ENCODE measurements around the gene SMAD4. TPM values are rescaled to one million over a fixed set of nuclear protein-coding genes. Genes with fewer than 3 reads are reported as not detected.
A peak's percentile ranks its signal among the peaks of the same experiment; 100 is the strongest.

SMAD4 gene
- total RNA-seq, 1 experiment from 2014 or later: 172 TPM

GRCh38 chr18:51041677-51042352, 11.8 kb downstream of the SMAD4 start:
- Histone ChIP-seq H2BK5ac (ENCODE audit: insufficient read length, low read length) (no peak overlapping the region), H3K27ac (ENCODE audit: insufficient read length, low read depth, low read length) (no peak overlapping the region), H3K27me3 (ENCODE audit: insufficient read depth, low read length) (no peaks in the 10 kb centered on the region), H2BK15ac (ENCODE audit: low read depth, low read length) (no peak overlapping the region), H3K79me1 (ENCODE audit: insufficient read depth, low read depth, low read length, poor library complexity, severe bottlenecking) (peaks cover 5% of the 10 kb centered on the region), H2BK20ac (ENCODE audit: low read depth, low read length, poor library complexity, severe bottlenecking) (no peak overlapping the region), H3K4me2 (ENCODE audit: insufficient read depth, insufficient read length, low read length) (no peak overlapping the region), H3T11ph (ENCODE audit: low read length) (no peak overlapping the region), H2AK5ac (ENCODE audit: insufficient read length, low read length) (no peak overlapping the region), H3K9ac (ENCODE audit: extremely low read depth, insufficient read length, low read length) (no peak overlapping the region), H2BK120ac (ENCODE audit: low read depth, low read length, poor library complexity, severe bottlenecking) (no peak overlapping the region), H2BK12ac (ENCODE audit: insufficient read length, low read depth, low read length) (no peak overlapping the region), H3K56ac (ENCODE audit: insufficient read length, low read depth, low read length) (no peak overlapping the region), H4K5ac (ENCODE audit: insufficient read length, low read depth, low read length) (no peak overlapping the region), H4K20me1 (ENCODE audit: control insufficient read depth, insufficient read depth, insufficient read length) (no peaks in the 10 kb centered on the region), H3K23me2 (ENCODE audit: insufficient read length, low read depth, low read length, poor library complexity, severe bottlenecking) (no peaks in the 10 kb centered on the region), H2AFZ (ENCODE audit: low read length) (no peak overlapping the region), H3K79me2 (ENCODE audit: insufficient read depth, low read length) (peaks cover 49% of the 10 kb centered on the region), H4K91ac (ENCODE audit: insufficient read length, low read depth, low read length) (no peak overlapping the region), H3K4ac (ENCODE audit: low read depth, low read length) (no peak overlapping the region), H3K23ac (ENCODE audit: insufficient read length, low read depth, low read length) (no peak overlapping the region), H3K14ac (ENCODE audit: insufficient read depth, low read length) (no peak overlapping the region), H4K8ac (replicated peaks; ENCODE audit: insufficient read length, low read depth, low read length) (no peak overlapping the region), H3K9me3 (ENCODE audit: control insufficient read depth, low read depth, low read length) (no peaks in the 10 kb centered on the region), H3K4me1 (ENCODE audit: insufficient read depth, low read length) (no peaks in the 10 kb centered on the region; the same call in 1 of the 2 replicates), H3K18ac (ENCODE audit: insufficient read length, low read depth, low read length) (no peak overlapping the region)
- TF ChIP-seq CTCF (conservative IDR thresholded peaks at IDR 0.05): no peak
- no peaks in the 10 kb centered on the region; a peak in 1 of 5 replicates for H3K9me3 Mint-ChIP-seq
- DNase-seq: no peak
- peaks cover 1 to 21% (median 3%) of the 10 kb centered on the region in 3 experiments for H3K36me3 Mint-ChIP-seq (ENCODE audit: insufficient read depth in 1 of 3, low read depth in 3 of 3)
- no peaks in the 10 kb centered on the region for H3K27me3 Mint-ChIP-seq (ENCODE audit: low read depth)
- peak overlapping the region in 1 of 3 experiments; percentile 72; a peak in 2 of 7 replicates for H3K27ac Mint-ChIP-seq
- peaks cover 67 to 80% of the 10 kb centered on the region in 2 experiments for H3K4me1 Mint-ChIP-seq
- WGBS (ENCODE audit: extremely low coverage, insufficient read length, low lambda C conversion rate): no CpG with 5 or more reads among the region's 3 CpGs
- no peak overlapping the region; a peak in 1 of 5 replicates for H3K4me3 Mint-ChIP-seq

Data from H9 (cell line).